Ramos (cell line): Measurements from ENCODE around the gene FAM13A.

Source experiments
- in situ Hi-C: fragments of 300-500 bp; cut with MboI; formaldehyde crosslinking; loops from one replicate; pipeline ENCODE4 v1.14.3; 2022; ENCODE audit warnings: low sequenced_read_pairs; ENCODE audit not compliant: unreplicated experiment

The FAM13A gene

GRCh38 chr4:88796545-88796944 is 260.4 kb downstream of the FAM13A start:
- in situ Hi-C loops, result loop anchor here (25.0 kb wide), 1 partner anchor 259 kb away; no protein-coding TSS in a partner anchor

GRCh38 chr4:88794952-88795351 is 262.0 kb downstream of the FAM13A start:
- in situ Hi-C loops, result loop anchor here (25.0 kb wide), 1 partner anchor 258 kb away; no protein-coding TSS in a partner anchor

DNA sequence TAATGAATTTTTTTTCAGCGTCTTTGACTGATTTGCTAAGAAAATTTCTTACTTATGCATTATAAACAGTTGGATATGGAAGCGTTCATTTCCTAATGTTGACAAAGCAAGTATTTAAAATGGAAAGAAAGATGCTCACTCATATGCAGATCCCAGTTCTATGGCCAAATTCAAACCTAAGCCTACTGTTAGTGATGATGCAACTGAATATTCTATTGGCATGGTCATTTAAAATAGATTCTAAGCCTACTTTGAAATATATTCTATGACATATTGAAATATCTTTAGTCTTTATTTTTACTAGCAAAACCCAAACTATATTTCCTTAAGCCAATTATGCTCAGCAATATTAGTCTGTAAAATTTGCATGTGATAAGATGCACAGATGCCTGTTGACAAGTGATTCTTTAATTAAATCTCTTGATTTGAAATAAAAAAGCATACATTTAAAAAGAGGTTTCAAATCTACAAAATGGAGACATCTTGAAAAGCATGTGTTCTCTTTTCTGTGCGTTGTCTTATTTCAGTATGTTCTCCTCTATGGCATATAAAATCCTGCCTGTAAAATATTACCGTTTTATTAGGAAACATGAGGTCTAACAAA is 262.8 kb downstream of the FAM13A start:
- in situ Hi-C loops, result loop anchor here (25.0 kb wide), 1 partner anchor 257 kb away; no protein-coding TSS in a partner anchor

- in situ Hi-C loops, result loop anchor here (25.0 kb wide), 1 partner anchor 256 kb away; no protein-coding TSS in a partner anchor
These were observed 263.5 kb downstream of the FAM13A start for GRCh38 chr4:88793475-88793874.

DNA sequence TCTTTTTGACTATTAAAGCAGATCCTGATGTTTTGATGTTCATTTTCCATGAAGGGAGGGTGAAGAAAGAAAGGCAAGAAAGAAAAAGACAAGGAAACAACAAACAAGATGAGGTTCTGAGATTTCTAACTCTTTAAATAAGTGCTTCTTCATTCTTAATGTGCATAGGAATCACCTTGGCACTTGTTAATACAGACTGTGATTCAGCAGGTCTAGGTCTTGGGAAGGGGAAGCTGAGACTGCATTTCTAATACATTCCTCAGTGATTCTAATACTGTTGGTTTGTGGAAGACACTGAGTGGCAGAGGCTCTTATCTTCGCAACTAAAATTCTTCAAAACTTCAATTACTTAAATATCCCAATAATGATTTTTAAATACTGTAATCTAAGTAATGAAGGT is 264.2 kb downstream of the FAM13A start:
- in situ Hi-C loops, result loop anchor here (25.0 kb wide), 1 partner anchor 256 kb away; no protein-coding TSS in a partner anchor

DNA sequence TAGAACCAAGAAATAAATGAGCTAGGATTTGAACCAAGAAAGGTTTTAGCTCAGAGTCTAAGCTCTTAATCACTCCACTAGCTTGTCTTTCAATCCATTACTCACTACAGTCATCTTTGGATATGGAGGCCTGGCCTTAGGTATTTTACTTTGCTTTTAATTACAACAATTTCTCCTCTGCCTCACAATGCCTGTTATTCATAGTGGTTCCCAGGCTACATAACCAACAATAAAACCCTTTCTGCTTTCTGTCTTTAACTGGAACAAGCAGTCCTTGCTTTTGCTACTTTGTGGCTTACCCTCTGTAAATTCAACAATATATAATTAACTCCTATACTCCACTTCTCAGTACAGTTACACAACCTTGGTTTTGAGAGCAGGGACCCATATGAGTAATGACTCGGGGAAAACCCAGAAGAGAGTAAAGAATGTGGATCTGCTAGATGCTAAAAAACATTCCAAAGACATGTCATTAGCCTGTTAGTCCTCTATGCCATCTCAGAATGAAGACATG is 264.7 kb downstream of the FAM13A start:
- in situ Hi-C loops, result loop anchor here (25.0 kb wide), 1 partner anchor 255 kb away; no protein-coding TSS in a partner anchor

DNA sequence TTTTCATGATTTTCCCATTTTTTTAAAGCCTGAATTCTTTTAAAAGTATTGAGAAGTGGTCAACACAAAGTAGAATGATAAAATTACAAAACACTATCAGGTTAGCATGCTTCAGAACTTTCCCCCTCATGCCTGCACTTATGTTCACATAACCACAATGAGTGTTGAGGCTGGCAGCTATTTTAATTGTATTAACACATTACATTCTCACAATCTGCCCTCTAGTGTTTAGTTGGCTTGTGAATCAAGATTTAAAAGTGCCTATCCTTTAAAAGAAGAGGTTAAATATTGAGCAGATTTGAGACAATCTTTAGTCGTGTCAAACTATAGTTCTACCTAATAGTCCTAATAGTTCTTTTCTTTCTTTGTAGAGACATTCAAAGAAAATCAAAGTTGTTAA is 265.7 kb downstream of the FAM13A start:
- in situ Hi-C loops, result loop anchor here (25.0 kb wide), 1 partner anchor 254 kb away; no protein-coding TSS in a partner anchor

DNA sequence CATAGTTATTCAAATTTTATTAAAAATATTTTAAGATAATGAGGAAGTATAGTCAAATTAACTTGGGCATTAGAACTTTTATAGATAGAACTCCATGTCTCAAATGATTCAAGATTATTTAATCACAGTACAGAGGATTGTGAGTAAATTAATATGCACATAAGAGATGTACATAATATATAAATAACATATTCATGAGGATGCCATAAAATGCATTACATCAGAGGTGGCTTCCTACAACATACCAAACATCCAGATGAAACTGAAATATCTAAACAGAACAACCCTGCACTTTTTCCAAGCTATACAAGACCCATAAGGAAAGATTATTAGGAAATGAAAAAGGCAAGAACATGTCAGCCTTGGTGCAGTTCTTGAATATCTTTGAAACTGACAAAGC is 268.1 kb downstream of the FAM13A start:
- in situ Hi-C loops, result loop anchor here (25.0 kb wide), 1 partner anchor 252 kb away; no protein-coding TSS in a partner anchor

- in situ Hi-C loops, result loop anchor here (25.0 kb wide), 1 partner anchor 251 kb away; no protein-coding TSS in a partner anchor
These were observed 268.6 kb downstream of the FAM13A start for GRCh38 chr4:88788424-88788823.

- in situ Hi-C loops, result loop anchor here (25.0 kb wide), 1 partner anchor 249 kb away; no protein-coding TSS in a partner anchor
These were observed 271.0 kb downstream of the FAM13A start for GRCh38 chr4:88786011-88786410.

DNA sequence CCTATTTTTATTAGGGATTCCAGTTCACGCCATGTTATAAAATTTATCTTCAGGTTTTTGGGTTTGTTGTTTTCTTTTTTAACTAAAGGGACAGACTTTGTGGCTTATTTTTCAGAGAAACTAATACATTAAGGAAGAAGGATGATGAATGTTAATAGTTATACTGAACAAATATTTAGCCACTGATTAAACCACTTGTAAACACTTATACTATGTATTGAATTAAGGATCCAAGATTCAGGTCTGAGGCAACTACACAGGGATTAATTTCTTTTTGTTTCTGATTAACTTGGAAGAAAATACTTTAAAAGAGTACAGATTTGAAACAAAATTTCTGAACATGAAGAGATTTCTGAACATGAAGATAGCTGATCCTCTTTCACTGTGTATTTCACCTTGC is 276.6 kb downstream of the FAM13A start:
- in situ Hi-C loops, result loop anchor here (25.0 kb wide), 1 partner anchor 243 kb away; no protein-coding TSS in a partner anchor

DNA sequence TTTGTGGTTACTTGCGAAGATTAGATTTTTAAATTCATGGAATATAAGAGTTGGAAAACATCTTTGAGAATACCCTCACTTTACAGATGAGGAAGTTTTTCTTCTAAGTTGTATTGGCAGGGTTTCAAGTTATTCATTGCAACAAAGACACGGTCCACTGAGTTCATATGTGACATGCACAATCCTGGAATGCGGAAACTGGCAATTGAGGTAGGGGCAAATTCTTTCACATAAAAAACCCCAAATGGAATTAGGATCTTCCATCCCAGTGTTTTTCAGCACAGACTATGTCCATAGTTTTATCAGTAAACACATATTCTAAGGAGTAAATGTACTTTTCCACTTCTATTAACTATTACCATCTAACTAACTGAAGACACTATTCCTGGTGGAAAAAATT is 277.6 kb downstream of the FAM13A start:
- in situ Hi-C loops, result loop anchor here (25.0 kb wide), 1 partner anchor 242 kb away; no protein-coding TSS in a partner anchor

DNA sequence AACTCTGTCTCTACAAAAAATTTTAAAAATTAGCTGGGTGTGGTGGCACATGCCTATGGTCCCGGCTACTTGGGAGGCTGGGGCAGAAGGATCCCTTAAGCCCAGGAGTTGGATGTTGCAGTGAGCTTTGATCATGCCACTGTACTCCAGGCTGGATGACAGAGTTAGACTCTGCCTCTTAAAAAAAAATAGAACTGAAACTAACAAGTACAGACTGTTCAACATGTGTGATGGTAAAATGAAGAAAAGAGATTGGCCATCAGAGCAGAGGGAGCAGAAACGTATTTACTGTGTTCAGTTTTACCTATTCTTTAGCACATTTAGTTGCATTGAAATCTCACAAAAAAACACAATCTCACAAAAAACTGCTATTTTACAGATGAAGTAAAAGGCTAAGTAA is 281.5 kb downstream of the FAM13A start:
- in situ Hi-C loops, result loop anchor here (25.0 kb wide), 1 partner anchor 238 kb away; no protein-coding TSS in a partner anchor

GRCh38 chr4:88775026-88775425 is 282.0 kb downstream of the FAM13A start:
- in situ Hi-C loops, result loop anchor here (25.0 kb wide), 1 partner anchor 238 kb away; no protein-coding TSS in a partner anchor

GRCh38 chr4:88771883-88772450 is 285.0 kb downstream of the FAM13A start:
- in situ Hi-C loops, result no loop called here

DNA sequence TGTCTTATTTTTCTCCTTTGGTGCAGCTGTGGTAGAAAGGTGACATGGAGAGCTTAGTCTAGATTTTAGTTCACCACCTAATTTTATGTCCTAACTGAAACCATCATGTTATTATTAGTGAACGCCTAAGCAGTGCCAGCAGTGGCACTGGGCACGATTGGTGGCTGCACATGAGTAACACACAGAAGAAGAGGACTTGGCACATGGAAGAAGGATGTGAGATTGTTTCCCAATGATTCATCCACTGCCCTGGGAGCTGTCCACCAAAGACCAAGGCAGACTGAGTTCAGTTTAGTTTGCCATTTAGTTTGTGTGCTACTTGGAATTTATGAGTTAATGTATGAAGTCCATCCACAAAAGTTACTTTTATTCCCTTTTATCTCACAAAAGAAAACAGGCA is 291.3 kb downstream of the FAM13A start:
- in situ Hi-C loops, result no loop called here

DNA sequence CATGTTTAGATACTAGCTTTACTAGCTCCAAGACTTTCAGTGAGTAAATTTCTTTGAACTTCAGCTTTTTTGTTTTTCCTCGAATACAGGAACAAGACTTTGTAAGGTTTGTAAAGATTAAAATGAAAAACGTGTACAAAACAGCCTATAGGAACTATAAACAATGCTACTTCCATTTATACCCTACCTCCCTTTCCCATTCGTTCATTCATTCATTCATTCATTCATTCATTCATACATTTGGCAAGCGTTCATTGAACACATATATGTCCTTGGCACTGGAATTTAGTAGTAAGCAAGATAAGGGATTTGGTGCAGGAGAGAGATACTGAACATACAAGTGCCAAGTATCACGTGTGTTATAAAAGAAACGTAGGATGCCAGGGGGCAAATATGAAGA is 293.9 kb downstream of the FAM13A start:
- in situ Hi-C loops, result no loop called here

- in situ Hi-C loops, result no loop called here
These were observed 295.0 kb downstream of the FAM13A start for GRCh38 chr4:88761861-88762523.

DNA sequence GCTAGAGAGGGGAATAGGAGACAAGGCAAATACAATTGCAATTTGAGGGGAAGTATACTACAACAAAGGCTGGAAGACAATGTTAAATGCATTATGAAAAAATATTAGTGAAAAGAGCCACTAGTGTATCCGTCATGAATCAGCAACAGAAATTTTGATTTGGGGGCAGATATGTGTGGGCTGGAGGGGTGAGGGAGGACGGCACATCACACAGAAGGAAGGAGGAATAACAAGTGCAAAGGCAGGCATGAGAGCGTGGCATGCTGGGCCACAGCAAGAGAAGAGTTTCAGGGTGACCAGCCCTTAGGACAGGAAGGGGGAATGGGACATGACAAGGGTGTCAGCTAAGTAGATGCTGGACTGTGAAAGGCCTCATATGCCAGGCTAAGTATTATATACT is 295.6 kb downstream of the FAM13A start:
- in situ Hi-C loops, result no loop called here

GRCh38 chr4:88759895-88760290 is 297.1 kb downstream of the FAM13A start:
- in situ Hi-C loops, result no loop called here
